Stimulated activated CD8-positive, alpha-beta memory T cell treated with anti-CD3 and anti-CD28 coated beads, Interleukin-4, amount 100 ng/mL, for 4 hours (primary cell): ENCODE data around the gene EXOG.
"Not testable (repeated sequence)": the region's sequence is repeated elsewhere in the genome, so short reads cannot be mapped to it uniquely, and the experiment has no call there.

Source experiments
- DNase-seq, 2 donors: peaks; one replicate each; pipeline ENCODE4 v3.0.0-alpha.2; 2020; ENCODE audit warnings: low read depth in 2 of 2, low spot score in 1 of 2

Gene EXOG

DNA sequence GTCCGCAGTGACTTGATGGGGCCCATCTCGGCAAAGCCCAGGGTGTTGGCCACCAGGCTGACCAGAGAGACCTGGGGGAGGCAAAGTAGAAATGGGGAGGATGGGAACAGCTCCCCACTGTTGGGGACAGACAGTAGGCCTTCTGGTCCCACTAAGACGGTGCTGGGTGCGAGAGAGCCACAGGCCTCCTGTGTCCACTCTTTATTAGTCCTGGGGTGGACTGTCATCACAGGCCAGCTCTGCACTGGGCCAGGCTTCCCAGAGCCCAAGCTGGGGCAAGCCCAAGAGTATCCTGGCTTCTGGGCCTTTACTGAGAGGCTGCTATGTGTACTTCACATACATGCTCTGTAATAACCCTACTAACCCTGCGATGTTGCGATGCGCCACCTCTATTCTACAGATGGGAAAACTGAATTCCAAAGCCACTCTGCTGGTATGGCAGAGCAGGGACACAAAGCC is 66.4 kb downstream of the EXOG start:
- no peak for DNase-seq

DNA sequence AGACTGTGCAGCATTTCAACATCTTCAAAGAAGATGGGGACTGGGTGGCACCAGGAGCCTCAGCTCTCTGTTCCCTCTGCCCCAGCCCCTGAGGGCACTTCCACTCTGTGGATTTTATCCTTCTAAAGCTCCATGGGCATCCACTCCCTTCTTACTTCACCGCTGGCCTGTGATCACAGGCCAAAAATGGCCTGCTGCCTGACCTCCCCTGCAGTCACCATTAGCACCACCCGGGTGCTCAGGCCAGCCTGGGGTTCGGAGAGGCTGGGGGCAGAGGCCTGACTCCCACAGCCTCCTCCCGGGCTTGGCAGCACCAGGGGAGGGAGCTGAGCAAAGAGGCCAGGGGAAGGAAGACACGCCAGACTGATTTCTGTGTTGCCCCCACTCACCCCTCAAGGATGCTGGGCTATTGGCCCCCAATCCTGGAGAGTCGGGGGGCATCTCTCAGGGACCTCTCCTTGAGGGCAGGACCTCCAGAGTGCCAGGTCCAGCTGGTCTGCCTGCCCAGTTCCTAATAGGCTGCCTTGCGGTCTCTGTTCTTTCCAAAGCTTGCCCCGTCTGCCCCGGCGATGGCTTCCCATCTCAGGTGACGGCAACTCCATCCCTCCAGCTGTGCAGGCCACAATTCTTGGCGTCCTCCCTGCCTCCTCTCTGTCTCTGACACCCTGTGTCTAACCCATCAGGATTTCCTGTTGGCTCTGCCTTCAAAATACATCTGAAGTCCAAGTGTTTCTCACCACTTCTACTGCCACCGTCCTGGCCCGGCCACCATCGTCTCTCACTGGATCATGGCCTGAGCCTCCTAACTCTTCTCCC is 67.1 kb downstream of the EXOG start:
- DNase-seq = no peak

DNA sequence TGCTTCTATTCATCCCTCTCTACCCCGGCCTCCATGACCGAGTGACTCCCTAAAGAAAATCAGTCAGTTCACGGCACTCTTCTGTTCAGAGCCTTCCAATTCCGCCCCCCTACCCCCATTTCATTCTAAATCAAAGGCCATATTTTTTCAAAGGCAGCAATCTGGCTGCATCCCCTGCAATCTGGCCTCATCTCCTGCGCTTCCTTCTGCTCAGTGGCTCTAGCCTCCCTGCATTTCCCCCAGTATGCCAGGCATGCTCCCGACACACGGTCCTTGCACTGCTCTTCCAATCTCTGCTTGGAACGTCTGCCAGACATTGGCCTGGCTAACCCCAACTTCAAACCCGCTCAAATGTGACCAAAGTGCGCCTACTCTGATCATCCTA is 67.7 kb downstream of the EXOG start:
- DNase-seq = no peak

DNA sequence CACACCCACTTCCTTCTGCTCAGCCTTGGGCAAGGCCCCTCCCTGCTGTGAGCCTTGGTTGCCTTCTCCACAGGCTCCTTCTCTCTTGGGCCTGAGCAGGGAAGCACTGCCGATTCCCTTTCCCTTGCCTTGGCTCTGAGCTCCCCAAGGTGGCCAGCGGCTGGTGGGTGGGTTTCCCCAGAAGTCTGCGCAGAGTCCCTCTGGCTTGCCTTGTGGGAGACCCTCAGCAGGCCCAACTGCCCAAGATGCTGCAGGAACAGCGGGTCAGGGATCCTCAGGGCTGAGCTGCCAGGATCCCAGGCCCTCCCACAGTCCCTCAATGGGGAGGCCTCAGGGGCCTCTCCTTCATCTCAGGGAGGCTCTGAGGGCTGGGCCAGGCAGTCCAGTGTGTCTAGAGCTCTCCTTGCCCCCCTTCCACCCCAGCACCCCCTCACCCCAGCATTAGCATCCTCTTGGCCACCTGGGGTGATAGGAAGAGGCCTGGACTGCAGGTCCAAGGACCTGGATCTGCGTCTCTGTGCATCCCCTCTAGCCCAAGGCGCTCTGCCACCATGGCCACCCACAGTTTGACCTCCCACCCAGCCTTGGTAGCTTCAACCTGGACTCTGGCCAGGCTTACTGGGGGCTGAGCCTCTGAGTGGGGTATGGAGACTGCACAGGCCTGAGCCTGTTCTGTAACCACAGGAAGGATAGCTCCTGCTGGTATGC is 68.6 kb downstream of the EXOG start:
- no peak for DNase-seq

DNA sequence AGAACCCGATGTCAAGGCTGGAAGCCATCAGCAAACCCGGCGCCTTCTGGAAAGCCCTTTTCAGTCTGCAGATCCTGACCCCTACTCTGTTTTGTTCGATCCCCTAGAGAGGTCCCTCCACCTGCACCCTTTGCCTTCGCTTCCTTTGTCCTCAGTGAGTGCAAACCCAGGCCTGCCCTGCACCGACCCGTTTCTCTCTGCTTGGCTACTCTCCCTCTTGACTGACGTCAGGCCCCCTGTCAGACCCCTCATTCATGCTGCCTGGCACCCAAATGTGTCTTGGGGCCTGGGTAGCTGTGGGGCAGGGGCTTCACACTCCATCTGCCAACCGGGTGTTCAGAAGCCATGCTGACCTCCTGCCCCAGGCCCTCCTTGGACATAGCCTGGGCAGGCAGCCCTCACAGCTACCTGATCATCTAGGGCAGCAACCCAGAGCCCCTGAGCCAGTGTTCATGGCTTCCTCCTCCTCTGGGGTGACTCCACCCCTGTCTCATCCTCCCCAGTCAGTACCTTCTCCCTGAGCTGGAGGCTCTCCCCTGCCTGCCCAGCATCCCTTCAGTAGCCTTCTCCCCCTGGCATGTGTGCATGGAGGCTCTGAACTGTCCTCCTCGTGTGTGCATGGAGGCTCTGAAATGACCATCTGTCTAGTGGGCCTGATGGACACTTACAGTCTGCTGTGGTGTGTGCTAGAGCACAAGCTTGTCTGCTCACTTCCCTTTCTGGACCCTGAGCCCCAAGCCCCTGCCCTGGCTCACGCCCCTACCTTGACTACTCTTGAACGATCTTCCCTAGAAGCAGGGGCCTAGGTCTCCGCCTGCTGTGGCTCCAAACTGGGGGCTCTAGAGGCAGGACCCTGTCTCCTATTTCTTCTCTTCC is 69.4 kb downstream of the EXOG start:
- DNase-seq = no peak

DNA sequence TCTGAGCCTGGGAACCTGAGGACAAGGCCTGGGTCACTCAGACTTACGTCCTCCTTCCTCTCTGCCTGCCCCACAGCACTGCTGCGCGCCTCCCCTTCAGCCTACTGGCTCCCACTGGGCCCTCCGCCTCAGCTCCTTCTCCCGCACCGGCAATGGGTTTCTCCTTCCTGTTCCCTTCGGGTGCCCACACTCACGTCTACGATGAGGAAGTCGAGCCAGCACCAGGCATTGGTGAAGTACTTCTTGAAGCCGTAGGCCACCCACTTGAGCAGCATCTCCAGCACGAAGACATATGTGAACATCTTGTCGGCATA is 70.0 kb downstream of the EXOG start:
- no peak for DNase-seq

DNA sequence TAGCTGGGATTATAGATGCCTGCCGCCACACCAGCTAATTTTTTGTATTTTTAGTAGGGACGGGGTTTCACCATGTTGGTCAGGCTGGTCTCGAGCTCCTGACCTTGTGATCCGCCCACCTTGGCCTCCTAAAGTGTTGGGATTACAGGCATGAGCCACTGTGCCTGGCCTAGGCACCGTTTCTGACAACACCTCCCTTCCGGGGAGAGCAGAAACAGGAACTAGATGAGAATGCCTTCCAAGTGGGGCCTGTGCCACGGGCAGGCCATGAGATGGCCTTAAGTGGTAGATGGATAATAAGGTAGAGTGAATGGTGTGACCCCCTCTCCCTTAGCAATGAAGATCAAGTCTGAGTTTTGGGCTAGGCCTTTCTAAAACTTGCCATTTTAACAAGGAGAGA is 70.7 kb downstream of the EXOG start:
- DNase-seq = not testable (repeated sequence)

DNA sequence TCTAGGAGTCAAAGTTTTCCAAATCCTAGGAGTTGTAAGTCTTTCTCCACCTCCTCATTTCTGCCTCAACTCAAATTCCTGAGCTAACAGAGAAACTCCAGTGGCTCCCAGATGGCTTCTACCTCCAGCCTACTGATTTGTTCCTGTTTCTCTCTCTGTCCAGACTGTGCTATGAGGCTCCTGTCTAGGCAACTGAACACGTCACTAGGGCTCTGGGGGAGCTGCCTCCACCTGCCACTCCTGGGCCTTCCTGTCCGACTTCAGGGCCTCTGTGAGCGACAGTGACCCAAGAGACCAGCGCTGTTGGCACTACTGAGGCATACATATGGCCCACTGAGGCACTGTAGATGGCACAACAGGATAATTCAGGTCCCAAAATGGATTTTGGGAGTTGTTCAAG is 71.4 kb downstream of the EXOG start:
- DNase-seq = no peak

DNA sequence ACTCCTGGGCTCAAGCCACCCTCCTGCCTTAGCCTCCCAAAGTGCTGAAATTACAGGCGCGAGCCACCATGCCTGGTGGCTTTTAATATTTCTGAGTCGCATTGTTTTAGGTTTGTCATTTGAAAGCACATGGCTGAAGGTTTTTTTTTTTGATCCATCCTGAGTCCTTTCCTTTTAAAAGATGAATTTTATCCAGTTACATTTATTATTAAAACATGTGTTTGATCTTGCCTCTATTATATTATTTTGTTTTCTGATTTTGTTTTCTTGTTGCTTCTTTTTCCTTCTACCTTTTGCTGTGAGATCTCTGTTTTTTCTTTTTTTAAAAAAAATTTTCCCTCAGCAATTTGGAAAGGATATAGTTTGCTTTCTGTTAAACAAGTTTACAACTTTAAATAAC is 77.0 kb downstream of the EXOG start:
- no peak for DNase-seq

DNA sequence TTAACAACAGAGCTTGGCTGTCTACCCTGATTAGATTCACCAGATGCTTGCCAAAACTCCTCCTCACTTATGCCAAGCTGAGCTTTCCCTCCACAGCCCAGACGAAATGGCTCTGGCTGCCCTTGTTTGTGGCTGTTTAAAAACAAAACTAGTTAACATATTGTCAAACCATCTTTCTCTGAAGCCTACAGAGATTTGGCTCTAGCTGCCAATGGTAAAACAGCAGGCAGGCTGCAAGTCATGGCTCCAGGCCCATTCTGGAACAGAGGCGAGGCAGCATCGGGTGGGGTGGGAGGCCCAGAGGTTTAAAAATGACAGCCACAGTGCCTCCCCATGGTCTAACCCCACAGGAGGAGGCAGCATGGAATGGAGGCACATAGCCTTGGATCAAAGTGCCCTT is 77.4 kb downstream of the EXOG start:
- DNase-seq = no peak

DNA sequence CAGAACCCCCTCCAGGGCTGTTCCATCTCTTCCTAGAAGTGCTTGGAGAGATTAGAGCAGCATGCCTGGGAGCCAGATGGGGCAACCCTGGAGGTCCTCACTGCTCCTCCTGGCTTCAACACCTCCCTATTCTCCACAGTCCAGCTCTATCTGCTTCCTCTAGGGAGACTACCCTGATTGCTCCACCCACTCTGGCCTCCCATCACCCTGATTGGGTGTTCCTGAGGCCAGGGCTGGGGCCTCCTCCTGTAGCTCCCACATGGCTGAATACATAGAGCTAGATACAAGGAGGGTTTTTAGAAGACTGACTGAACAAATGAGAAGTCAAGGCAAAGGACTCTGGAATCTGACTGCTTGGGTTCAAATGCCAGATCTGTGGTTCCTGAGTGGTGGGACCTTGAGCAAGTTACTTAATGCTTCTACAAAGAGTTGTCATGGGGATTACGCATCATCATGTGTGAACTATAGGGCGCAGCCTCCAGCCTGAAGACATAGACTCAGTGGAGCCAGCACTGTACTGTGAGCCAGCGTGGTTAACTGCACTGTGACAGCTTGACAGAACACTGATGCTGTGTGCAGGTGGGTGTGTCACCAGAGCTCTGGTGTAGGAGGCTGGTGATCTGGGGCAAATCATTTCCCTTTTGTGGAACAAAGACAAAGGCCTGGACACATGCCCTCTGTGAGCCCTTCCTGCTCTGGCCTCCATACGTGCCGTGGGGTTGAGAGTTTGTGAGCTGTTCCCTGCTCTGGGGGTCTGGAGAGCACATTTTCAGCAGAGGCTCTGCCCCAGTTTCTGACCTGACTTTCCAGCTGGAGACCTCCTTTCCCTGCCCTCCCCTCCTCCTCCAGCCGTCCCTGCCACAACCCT is 78.5 kb downstream of the EXOG start:
- DNase-seq = no peak

DNA sequence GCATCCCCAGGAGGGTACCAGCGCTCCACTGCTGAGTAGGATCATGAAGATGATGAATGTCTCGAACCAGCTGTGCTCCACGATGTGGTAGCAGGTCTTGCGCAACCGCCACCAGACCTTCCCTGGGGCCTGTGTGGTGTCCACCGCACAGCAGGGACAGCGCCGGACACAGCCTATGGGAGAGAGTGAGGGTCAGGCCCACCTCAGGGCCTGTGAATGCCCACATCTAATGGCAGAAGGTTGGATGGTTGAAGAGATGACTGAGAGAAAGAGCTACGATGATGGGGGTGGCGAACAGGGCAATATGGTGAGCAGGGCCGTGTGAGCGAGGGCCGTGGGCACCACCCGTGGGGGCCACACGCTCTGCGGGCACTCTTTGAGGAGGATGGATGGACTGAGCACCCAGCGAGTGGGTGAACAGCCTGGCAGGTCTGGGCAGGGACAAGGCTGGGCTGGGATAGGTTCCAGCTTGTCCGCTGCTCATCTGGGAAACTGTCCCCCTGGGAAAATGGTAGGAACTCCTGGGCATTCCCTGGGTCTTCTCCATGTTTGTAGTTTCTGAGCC is 79.2 kb downstream of the EXOG start:
- no peak for DNase-seq
